ENCODE data around the gene RPS8. TPM values are rescaled to one million over a fixed set of nuclear protein-coding genes. Genes with fewer than 3 reads are reported as not detected.
"Not testable (repeated sequence)": the region's sequence is repeated elsewhere in the genome, so short reads cannot be mapped to it uniquely, and the experiment has no call there.

RPS8 gene
- total RNA-seq, 2 experiments from 2014 or later, result 3,394 to 3,436 TPM

DNA sequence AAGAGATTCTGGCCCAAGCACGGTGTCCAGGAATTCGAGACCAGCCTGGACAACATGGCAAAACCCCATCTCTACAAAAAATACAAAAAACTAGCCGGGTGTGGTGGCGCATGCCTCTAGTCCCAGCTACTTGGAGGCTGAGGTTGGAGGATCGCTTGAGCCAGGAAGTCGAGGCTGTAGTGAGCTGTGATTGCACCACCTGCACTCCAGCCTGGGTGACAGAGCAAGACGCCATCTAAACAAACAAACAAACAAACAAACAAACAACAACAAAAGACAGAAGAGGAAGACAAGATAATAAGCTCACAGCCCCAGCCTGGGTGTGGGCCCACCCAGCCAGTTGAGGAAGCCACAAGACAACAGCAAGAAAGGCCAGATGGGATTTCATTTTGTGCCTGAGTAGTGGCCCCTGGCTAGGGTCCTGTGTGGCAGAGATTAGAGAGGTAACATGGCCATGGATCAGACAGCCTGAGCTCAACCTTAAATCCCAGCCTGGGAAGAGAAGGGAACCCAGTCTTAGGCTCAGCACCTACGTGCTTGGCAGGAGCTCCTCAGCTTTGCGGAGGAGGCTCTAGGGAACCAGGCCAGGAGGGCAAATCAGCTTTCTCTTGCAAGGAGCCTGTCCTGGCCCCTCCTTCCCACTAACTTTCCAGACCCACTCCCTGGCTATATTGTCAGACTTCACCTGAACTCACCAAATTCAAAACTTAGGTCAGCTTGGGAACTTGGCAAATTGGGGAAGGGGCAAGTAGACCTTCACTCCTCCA is 17.6 kb downstream of the RPS8 start:
- no peaks in the 10 kb centered on the region for H3K36me3 Mint-ChIP-seq (ENCODE audit: low read depth)
- CTCF ChIA-PET, result interaction anchor here (0.7 to 2.2 kb wide), 10 partner anchors 8 to 700 kb away, joined by 3 to 6 read pairs (median 3); partner anchors contain the start of gene RNU5D-1

DNA sequence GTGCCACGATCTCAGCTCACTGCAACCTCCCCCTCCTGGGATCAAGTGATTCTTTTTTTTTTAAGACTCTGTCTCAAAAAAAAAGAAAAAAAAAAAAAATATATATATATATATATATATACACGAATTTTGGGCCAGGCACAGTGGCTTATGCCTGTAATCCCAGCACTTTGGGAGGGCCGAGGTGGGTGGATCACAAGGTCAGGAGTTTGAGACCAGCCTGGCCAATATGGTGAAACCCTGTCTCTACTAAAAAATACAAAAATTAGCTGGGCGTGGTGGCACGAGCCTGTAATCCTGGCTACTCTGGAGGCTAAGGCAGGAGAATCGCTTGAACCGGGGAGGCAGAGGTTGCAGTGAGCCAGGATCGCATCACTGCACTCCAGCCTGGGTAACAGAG is 22.5 kb downstream of the RPS8 start:
- not testable (repeated sequence) for H3K9me3 Mint-ChIP-seq; ATAC-seq (ENCODE audit: poor library complexity); H3K27me3 ChIP-seq (ENCODE audit: control insufficient read depth in 1 of 2, insufficient read depth in 2 of 2, low read length in 2 of 2); H3K27ac ChIP-seq (ENCODE audit: low read depth in 1 of 2, low read length in 2 of 2); H3K4me3 Mint-ChIP-seq; H3K4me3 ChIP-seq (ENCODE audit: low read length); DNase-seq; H3K9me3 ChIP-seq (ENCODE audit: control insufficient read depth in 1 of 2, insufficient read depth in 1 of 2, low read length in 2 of 2); H3K27me3 Mint-ChIP-seq
- H3K36me3 Mint-ChIP-seq (ENCODE audit: low read depth), result peaks cover 30% of the 10 kb centered on the region
- Histone ChIP-seq H3K36me3 (ENCODE audit: insufficient read depth, low read length) (peaks cover 11% of the 10 kb centered on the region), H3K4me1 (ENCODE audit: insufficient read depth, low read length) (peaks cover 27% of the 10 kb centered on the region)
- peaks cover 30% of the 10 kb centered on the region for H3K4me1 Mint-ChIP-seq (ENCODE audit: low read depth)
- H3K27ac Mint-ChIP-seq, result peak overlapping the region; percentile 86
- intact Hi-C loops (cut with DNase I, micrococcal nuclease), result loop anchor here in 1 of 2 experiments (2.0 to 10.0 kb wide), 3 partner anchors 37 to 407 kb away; partner anchors contain the start of gene ZSWIM5
- ChIA-PET CTCF (interaction anchor here (2.5 kb wide), 1 partner anchor 22 kb away, joined by 49 read pairs; no protein-coding TSS in a partner anchor), POLR2A (interaction anchor here (1.8 to 16.3 kb wide), 4 partner anchors 14 to 67 kb away, joined by 4 to 599 read pairs (median 216); partner anchors contain the start of genes BTBD19, RNU5D-1 and RPS8)

More for the DNA sequence above, 17.6 kb downstream of the RPS8 start:
- peaks cover 4% of the 10 kb centered on the region for H3K4me1 Mint-ChIP-seq (ENCODE audit: low read depth)
- ATAC-seq (ENCODE audit: poor library complexity) (no peak), DNase-seq (no peak)
- no peaks in the 10 kb centered on the region for H3K27me3 Mint-ChIP-seq
- H3K9me3 Mint-ChIP-seq, result no peaks in the 10 kb centered on the region
- H3K9me3 ChIP-seq (ENCODE audit: control insufficient read depth in 1 of 2, insufficient read depth in 1 of 2, low read length in 2 of 2), result no peaks in the 10 kb centered on the region
- no peaks in the 10 kb centered on the region for H3K4me1 ChIP-seq (ENCODE audit: insufficient read depth, low read length)
- intact Hi-C loops (cut with DNase I, micrococcal nuclease), result loop anchor here in 1 of 2 experiments (2.0 to 10.0 kb wide), 3 partner anchors 92 to 506 kb away; partner anchors contain the start of gene ZSWIM5
- H3K27ac ChIP-seq (ENCODE audit: low read depth in 1 of 2, low read length in 2 of 2), result no peak overlapping the region
- no peak overlapping the region for H3K4me3 Mint-ChIP-seq
- H3K36me3 ChIP-seq (ENCODE audit: insufficient read depth, low read length), result no peaks in the 10 kb centered on the region
- H3K27ac Mint-ChIP-seq, result no peak overlapping the region
- POLR2A ChIA-PET, result interaction anchor here (0.7 to 4.1 kb wide), 6 partner anchors 16 to 219 kb away, joined by 3 to 16 read pairs (median 4); partner anchors contain the start of genes HECTD3, RNU5D-1, RPS8 and UROD
- no peaks in the 10 kb centered on the region for H3K27me3 ChIP-seq (ENCODE audit: control insufficient read depth in 1 of 2, insufficient read depth in 2 of 2, low read length in 2 of 2)
- TF ChIP-seq, protein P1, sequence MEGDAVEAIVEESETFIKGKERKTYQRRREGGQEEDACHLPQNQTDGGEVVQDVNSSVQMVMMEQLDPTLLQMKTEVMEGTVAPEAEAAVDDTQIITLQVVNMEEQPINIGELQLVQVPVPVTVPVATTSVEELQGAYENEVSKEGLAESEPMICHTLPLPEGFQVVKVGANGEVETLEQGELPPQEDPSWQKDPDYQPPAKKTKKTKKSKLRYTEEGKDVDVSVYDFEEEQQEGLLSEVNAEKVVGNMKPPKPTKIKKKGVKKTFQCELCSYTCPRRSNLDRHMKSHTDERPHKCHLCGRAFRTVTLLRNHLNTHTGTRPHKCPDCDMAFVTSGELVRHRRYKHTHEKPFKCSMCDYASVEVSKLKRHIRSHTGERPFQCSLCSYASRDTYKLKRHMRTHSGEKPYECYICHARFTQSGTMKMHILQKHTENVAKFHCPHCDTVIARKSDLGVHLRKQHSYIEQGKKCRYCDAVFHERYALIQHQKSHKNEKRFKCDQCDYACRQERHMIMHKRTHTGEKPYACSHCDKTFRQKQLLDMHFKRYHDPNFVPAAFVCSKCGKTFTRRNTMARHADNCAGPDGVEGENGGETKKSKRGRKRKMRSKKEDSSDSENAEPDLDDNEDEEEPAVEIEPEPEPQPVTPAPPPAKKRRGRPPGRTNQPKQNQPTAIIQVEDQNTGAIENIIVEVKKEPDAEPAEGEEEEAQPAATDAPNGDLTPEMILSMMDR (IDR thresholded peaks at IDR 0.05), result no peak
- no peak overlapping the region for H3K4me3 ChIP-seq (ENCODE audit: low read length)

DNA sequence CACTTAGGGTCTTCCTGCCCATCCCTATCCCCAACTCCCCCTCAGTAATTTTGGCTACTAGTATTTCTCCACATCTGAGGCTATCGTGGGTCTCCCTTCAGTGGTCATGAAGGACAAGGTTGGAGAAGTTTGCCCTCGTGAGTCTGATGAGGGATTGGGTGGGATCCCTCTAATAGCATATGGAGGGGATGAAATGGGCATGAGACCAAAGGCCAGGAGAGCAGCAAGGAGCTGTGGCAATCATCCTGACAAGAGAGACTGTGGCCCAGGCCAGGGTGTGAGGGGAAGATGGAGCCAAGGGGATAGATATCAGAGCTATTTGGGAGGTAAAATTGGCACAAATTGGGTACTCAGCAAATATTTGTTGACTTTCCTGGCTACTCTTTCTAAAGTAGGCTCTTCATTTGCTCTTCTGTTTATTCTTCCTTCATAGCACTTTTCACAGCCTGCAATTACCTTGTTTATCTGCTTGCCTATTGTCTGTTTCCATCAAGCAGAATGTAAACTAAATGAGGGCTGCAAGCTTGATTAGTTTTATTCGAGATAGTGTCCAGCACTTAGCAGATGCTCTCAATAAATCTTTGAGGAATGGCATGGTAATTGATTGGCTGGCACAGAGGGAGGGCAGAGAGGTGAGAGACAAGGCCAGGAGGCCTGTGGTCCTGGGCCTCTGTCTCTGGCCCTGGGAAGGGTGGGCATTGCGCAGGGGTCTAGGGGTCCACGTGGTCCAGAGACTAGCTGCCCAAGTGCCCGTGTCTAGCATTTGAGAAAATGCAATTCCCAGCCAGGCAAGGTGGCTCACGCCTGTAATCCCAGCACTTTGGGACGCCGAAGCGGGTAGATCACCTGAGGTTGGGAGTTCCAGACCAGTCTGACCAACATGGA is 23.4 kb downstream of the RPS8 start:
- peaks cover 38% of the 10 kb centered on the region for H3K36me3 Mint-ChIP-seq (ENCODE audit: low read depth)
- H3K27ac ChIP-seq (ENCODE audit: low read depth in 1 of 2, low read length in 2 of 2), result peak overlapping the region in 1 of 2 donors; percentile 9
- H3K4me3 Mint-ChIP-seq, result no peak overlapping the region
- peaks cover 19% of the 10 kb centered on the region for H3K36me3 ChIP-seq (ENCODE audit: insufficient read depth, low read length)
- no peaks in the 10 kb centered on the region for H3K27me3 ChIP-seq (ENCODE audit: control insufficient read depth in 1 of 2, insufficient read depth in 2 of 2, low read length in 2 of 2)
- H3K4me1 ChIP-seq (ENCODE audit: insufficient read depth, low read length), result peaks cover 35% of the 10 kb centered on the region
- H3K9me3 Mint-ChIP-seq, result no peaks in the 10 kb centered on the region
- intact Hi-C loops (cut with DNase I, micrococcal nuclease), result loop anchor here in 1 of 2 experiments (2.0 to 10.0 kb wide), 3 partner anchors 36 to 406 kb away; partner anchors contain the start of gene ZSWIM5
- ChIA-PET CTCF (interaction anchor here (1.1 to 2.5 kb wide), 5 partner anchors 9 to 138 kb away, joined by 3 to 49 read pairs (median 14); partner anchors contain the start of gene RNU5D-1), POLR2A (interaction anchor here (0.6 to 16.3 kb wide), 5 partner anchors 9 to 187 kb away, joined by 3 to 599 read pairs (median 9); partner anchors contain the start of genes BTBD19, EIF2B3 and RNU5D-1)
- peak in 3 of 14 experiments; percentile 5 to 48 (median 21) for DNase-seq
- TF ChIP-seq, protein P1 (IDR thresholded peaks at IDR 0.05), result no peak
- H3K9me3 ChIP-seq (ENCODE audit: control insufficient read depth in 1 of 2, insufficient read depth in 1 of 2, low read length in 2 of 2), result no peaks in the 10 kb centered on the region
- H3K27ac Mint-ChIP-seq, result peak overlapping the region; percentile 86
- ATAC-seq (ENCODE audit: poor library complexity), result no peak
- no peak overlapping the region for H3K4me3 ChIP-seq (ENCODE audit: low read length)
- H3K4me1 Mint-ChIP-seq (ENCODE audit: low read depth), result peaks cover 35% of the 10 kb centered on the region
- H3K27me3 Mint-ChIP-seq, result no peaks in the 10 kb centered on the region

Measured in CD4-positive, alpha-beta T cell (primary cell).